Measurements from ENCODE around the gene MN1. TPM values are rescaled to one million over a fixed set of nuclear protein-coding genes. Genes with fewer than 3 reads are reported as not detected.

MN1 gene
- total RNA-seq, 1 donor from 2014 or later: 19.0 TPM

GRCh38 chr22:27798511-27799014 is 3.0 kb downstream of the MN1 start:
- Mint-ChIP-seq H3K36me3 (ENCODE audit: low read depth) (peaks cover 5% of the 10 kb centered on the region), H3K9me3 (no peaks in the 10 kb centered on the region), H3K4me1 (peaks cover 53% of the 10 kb centered on the region), H3K27me3 (ENCODE audit: low read depth) (peaks cover 40% of the 10 kb centered on the region), H3K27ac (ENCODE audit: unreplicated experiment) (no peak overlapping the region), H3K4me3 (peak overlapping the region; percentile 87)
- no peak for DNase-seq (ENCODE audit: low read depth, low spot score)
- TF ChIP-seq CTCF (conservative IDR thresholded peaks at IDR 0.05): no peak

GRCh38 chr22:27797520-27798391 is 3.8 kb downstream of the MN1 start:
- Mint-ChIP-seq H3K9me3 (no peaks in the 10 kb centered on the region), H3K4me3 (no peak overlapping the region), H3K27ac (ENCODE audit: unreplicated experiment) (no peak overlapping the region), H3K36me3 (ENCODE audit: low read depth) (peaks cover 5% of the 10 kb centered on the region), H3K4me1 (peaks cover 53% of the 10 kb centered on the region), H3K27me3 (ENCODE audit: low read depth) (peaks cover 36% of the 10 kb centered on the region)
- TF ChIP-seq CTCF (conservative IDR thresholded peaks at IDR 0.05): no peak
- DNase-seq (ENCODE audit: low read depth, low spot score): no peak

- Mint-ChIP-seq H3K4me1 (peaks cover 50% of the 10 kb centered on the region), H3K27me3 (ENCODE audit: low read depth) (peaks cover 34% of the 10 kb centered on the region), H3K9me3 (no peaks in the 10 kb centered on the region), H3K4me3 (peak overlapping the region; percentile 76), H3K27ac (ENCODE audit: unreplicated experiment) (no peak overlapping the region), H3K36me3 (ENCODE audit: low read depth) (peaks cover 5% of the 10 kb centered on the region)
- peak; percentile 14 for DNase-seq (ENCODE audit: low read depth, low spot score)
- TF ChIP-seq CTCF (conservative IDR thresholded peaks at IDR 0.05): no peak
These were observed 4.6 kb downstream of the MN1 start for GRCh38 chr22:27796829-27797519.

GRCh38 chr22:27795696-27796517 is 5.6 kb downstream of the MN1 start:
- TF ChIP-seq CTCF (conservative IDR thresholded peaks at IDR 0.05): no peak
- Mint-ChIP-seq H3K4me3 (peak overlapping the region; percentile 76), H3K36me3 (ENCODE audit: low read depth) (peaks cover 5% of the 10 kb centered on the region), H3K27me3 (ENCODE audit: low read depth) (peaks cover 38% of the 10 kb centered on the region), H3K27ac (ENCODE audit: unreplicated experiment) (no peak overlapping the region), H3K4me1 (peaks cover 60% of the 10 kb centered on the region), H3K9me3 (no peaks in the 10 kb centered on the region)
- no peak for DNase-seq (ENCODE audit: low read depth, low spot score)

GRCh38 chr22:27795053-27795452 is 6.5 kb downstream of the MN1 start:
- peaks cover 38% of the 10 kb centered on the region for H3K27me3 Mint-ChIP-seq (ENCODE audit: low read depth)
- H3K4me3 Mint-ChIP-seq: peak overlapping the region; percentile 76
- H3K27ac Mint-ChIP-seq (ENCODE audit: unreplicated experiment): peak overlapping the region; percentile 95
- no peaks in the 10 kb centered on the region for H3K9me3 Mint-ChIP-seq
- DNase-seq (ENCODE audit: low read depth, low spot score): peak; percentile 42
- peaks cover 7% of the 10 kb centered on the region for H3K36me3 Mint-ChIP-seq (ENCODE audit: low read depth)
- no peak for TF ChIP-seq CTCF (conservative IDR thresholded peaks at IDR 0.05)
- peaks cover 68% of the 10 kb centered on the region for H3K4me1 Mint-ChIP-seq
